Activated T-helper 17 cell treated with anti-CD3 and anti-CD28 coated beads, Interleukin-2, amount 50 U/mL, for 72 hours (primary cell): ENCODE data around the gene NTHL1. TPM values are rescaled to one million over a fixed set of nuclear protein-coding genes. Genes with fewer than 3 reads are reported as not detected.

Source experiments
- ATAC-seq: fragments of 150-1000 bp; cut with Tn5 transposase; replicated peaks from 2 replicates; pipeline ENCODE4 v1.10.0; 2021; ENCODE audit warnings: mild to moderate bottlenecking, moderate library complexity
- H3K27ac Mint-ChIP-seq: one replicate; pipeline ENCODE4 v1.8.0; 2022; ENCODE audit warnings: mixed read lengths
- H3K27me3 Mint-ChIP-seq: one replicate; pipeline ENCODE4 v1.8.0; 2022; ENCODE audit warnings: mixed read lengths
- H3K36me3 Mint-ChIP-seq: one replicate; pipeline ENCODE4 v1.8.0; 2022; ENCODE audit warnings: low read depth, mild to moderate bottlenecking, mixed read lengths
- H3K4me1 Mint-ChIP-seq: one replicate; pipeline ENCODE4 v1.8.0; 2022; ENCODE audit warnings: mixed read lengths
- H3K4me3 Mint-ChIP-seq: one replicate; pipeline ENCODE4 v1.8.0; 2022; ENCODE audit warnings: mild to moderate bottlenecking, mixed read lengths
- H3K9me3 Mint-ChIP-seq: one replicate; pipeline ENCODE4 v1.8.0; 2022; ENCODE audit warnings: mixed read lengths
- total RNA-seq, 2 donors: library from RNA; stranded (reverse); gene quantifications; one replicate each; pipeline ENCODE4 v1.2.3, GENCODE V29; 2022

The NTHL1 gene
- total RNA-seq, 2 donors from 2014 or later: 13.2 to 37.6 TPM

DNA sequence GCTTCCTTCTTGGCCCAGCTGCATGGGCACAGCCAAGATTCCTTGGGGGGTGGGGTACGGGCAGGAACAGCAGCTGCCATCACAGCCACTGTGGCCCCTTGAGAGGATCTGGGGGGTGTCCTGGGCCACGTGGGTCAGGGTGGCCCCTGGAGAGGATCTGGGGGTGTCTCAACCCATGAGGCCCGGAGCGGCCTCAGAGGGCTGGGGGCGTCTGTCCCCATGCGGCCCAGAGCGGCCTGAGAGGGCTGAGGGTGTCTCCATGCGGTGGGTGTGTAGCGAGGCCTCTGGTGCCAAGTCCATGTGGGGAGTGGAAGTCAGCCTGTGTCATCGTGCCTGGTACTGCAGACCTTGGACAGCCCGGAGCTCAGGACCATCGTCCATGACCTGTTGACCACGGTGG, 13.9 kb upstream of the NTHL1 start:
- ATAC-seq: no peak
- H3K4me1 Mint-ChIP-seq: no peaks in the 10 kb centered on the region
- peaks cover 31% of the 10 kb centered on the region for H3K36me3 Mint-ChIP-seq
- no peak overlapping the region for H3K27ac Mint-ChIP-seq
- H3K9me3 Mint-ChIP-seq: no peaks in the 10 kb centered on the region
- H3K27me3 Mint-ChIP-seq: no peaks in the 10 kb centered on the region
- no peak overlapping the region for H3K4me3 Mint-ChIP-seq

DNA sequence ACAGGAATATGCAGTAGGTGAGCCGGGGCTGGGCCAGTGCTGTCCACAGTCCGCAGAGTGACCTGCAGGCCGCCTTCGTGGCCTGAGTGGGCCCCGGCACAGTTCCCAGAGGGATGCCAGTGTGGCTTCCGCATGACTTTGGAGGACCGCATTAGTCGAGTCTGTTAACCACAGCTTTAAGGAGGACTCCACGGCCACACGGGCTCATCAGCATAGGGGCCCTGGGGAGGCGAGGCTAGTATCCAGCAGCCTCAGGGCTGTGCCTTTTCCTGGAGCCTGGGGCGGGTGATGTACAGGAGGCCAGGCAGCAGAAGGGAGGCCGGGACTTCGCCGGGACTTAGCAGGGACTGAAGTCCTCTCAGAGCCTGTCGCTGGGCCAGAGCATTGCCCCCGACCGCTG, 13.4 kb upstream of the NTHL1 start:
- no peak for ATAC-seq
- Mint-ChIP-seq H3K36me3 (peaks cover 27% of the 10 kb centered on the region), H3K4me3 (no peak overlapping the region), H3K27ac (no peak overlapping the region), H3K4me1 (no peaks in the 10 kb centered on the region), H3K27me3 (no peaks in the 10 kb centered on the region), H3K9me3 (no peaks in the 10 kb centered on the region)

DNA sequence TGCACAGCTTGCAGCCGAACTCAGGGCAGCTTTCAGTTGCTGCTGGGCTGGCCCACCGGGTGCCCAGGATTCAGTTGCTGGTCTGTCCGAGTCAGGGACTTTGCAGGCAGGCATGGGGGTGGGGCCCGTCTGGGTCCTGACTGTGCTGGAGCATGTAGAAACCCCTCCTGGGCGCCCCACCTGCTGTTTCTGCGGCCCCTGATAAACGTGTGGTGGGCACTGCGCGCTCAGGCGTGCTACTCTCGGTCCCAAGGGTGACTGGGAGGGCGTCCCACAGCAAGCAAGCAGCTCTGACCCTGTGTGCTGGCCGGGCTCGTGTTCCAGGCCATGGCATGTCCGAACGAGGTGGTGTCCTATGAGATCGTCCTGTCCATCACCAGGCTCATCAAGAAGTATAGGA, 12.7 kb upstream of the NTHL1 start:
- Mint-ChIP-seq H3K9me3 (no peaks in the 10 kb centered on the region), H3K4me1 (no peaks in the 10 kb centered on the region), H3K4me3 (no peak overlapping the region), H3K27me3 (no peaks in the 10 kb centered on the region), H3K27ac (no peak overlapping the region), H3K36me3 (peaks cover 25% of the 10 kb centered on the region)
- no peak for ATAC-seq

DNA sequence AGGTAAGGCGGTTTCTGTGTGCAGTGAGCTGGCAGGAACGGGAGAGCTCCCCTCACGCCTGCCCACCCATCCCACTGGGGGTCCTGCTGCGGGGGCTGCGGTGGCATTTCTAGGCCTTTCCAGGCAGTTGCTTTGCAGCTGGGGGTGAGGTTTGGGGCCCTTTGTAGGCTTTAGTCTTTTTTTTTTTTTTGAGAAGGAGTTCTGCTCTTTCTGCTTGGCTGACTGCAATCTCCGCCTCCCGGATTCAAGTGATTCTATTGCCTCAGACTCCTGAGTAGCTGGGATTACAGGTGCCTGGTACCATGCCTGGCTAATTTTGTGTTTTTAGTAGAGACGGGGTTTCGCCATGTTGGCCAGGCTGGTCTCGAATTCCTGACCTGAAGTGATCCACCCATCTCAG, 11.2 kb upstream of the NTHL1 start:
- Mint-ChIP-seq H3K27me3 (no peaks in the 10 kb centered on the region), H3K4me1 (no peaks in the 10 kb centered on the region), H3K27ac (no peak overlapping the region), H3K36me3 (peaks cover 25% of the 10 kb centered on the region), H3K4me3 (no peak overlapping the region), H3K9me3 (no peaks in the 10 kb centered on the region)
- no peak for ATAC-seq

DNA sequence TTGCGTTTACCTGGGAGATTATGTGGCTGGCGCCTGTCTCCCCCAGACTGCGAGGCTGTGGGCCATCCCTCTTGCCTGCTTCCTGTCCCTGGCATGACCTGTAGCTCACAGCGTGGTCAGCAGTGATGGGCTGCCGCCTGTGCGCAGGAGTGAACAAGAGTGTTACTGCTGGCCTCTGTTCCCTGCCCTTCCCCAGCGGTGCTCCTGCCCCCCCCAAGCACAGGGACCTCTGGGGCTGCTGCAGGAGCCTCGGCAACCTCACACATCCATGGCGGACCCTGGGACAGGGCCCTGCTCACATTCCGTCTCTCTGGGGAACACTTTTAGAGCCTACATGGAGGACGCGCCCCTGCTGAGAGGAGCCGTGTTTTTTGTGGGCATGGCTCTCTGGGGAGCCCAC, 10.8 kb upstream of the NTHL1 start:
- no peaks in the 10 kb centered on the region for H3K4me1 Mint-ChIP-seq
- no peaks in the 10 kb centered on the region for H3K9me3 Mint-ChIP-seq
- H3K36me3 Mint-ChIP-seq: peaks cover 21% of the 10 kb centered on the region
- peak overlapping the region; percentile 30 for H3K27ac Mint-ChIP-seq
- no peak overlapping the region for H3K4me3 Mint-ChIP-seq
- ATAC-seq: no peak
- no peaks in the 10 kb centered on the region for H3K27me3 Mint-ChIP-seq

DNA sequence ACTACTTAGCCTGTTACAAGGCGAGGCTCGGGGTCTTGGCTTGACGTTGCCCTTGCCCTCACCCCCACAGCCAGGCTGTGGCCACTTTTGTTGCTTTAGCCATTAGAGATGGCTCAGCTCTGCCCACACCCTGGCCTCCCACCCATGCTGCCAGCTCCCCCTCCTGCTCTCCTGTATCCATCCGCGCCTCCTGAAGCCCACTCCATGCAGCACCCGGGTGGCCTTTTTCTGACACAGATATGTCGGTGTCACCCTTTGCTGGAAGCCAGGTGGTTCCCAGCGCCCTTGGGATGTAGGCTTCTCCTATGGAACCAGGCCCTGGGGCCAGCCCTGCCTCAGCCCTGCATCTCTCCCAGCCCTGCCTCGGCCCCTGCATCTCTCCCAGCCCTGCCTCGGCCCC, 9.8 kb upstream of the NTHL1 start:
- Mint-ChIP-seq H3K4me1 (no peaks in the 10 kb centered on the region), H3K4me3 (no peak overlapping the region), H3K27me3 (no peaks in the 10 kb centered on the region), H3K36me3 (peaks cover 18% of the 10 kb centered on the region), H3K9me3 (no peaks in the 10 kb centered on the region), H3K27ac (no peak overlapping the region)
- no peak for ATAC-seq

DNA sequence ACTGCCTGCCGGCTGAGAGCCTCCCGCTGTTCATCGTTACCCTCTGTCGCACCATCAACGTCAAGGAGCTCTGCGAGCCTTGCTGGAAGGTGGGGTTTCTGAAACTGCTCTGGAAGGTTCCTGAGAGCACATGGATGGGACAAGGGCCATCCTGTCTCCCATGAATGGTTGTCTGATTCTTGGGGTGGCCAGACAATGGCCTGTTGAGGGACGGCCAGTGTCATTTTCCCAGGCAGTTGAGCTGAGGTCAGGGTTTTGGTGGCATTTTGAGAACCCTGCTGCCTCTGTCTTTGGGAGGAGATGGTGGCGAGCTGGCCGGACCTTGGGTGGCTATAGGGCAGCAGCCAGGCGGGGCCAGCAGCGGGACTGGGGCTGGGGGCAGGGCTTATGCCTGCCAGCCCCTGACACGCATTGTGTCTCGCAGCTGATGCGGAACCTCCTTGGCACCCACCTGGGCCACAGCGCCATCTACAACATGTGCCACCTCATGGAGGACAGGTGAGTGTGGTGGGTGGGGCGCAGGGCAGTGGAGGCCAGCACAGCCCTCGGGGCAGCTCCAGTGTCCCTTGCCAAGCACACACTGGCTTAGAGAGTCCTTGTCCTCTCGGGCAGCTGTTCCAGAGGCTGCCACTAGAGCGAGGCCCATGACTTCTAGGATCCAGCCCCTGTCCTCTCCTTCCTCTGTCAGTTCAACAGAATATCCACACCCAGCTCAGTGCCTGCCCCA, 9.2 kb upstream of the NTHL1 start:
- no peak for ATAC-seq
- H3K36me3 Mint-ChIP-seq: peaks cover 20% of the 10 kb centered on the region

DNA sequence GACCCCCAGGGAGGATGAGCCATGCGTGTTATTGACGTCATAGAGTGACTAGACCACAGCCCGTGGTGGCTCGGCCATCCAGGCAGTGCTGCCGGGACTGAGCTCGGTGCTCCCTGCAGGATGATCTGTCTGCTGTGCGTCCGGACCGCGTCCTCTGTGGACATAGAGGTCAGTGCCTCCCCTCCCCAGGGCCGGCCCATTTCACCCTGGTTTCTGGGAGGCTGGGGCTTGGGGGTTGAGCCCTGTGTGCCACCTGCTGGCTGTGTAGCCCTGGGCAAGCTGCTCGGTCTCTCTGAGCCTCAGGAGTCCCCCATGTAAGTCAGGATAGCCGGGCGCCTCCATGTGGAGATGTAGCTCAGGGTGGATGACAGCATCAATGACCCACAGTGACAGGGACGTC, 8.4 kb upstream of the NTHL1 start:
- H3K9me3 Mint-ChIP-seq: no peaks in the 10 kb centered on the region
- no peak overlapping the region for H3K27ac Mint-ChIP-seq
- no peaks in the 10 kb centered on the region for H3K4me1 Mint-ChIP-seq
- no peak overlapping the region for H3K4me3 Mint-ChIP-seq
- H3K27me3 Mint-ChIP-seq: no peaks in the 10 kb centered on the region
- H3K36me3 Mint-ChIP-seq: peaks cover 28% of the 10 kb centered on the region
- no peak for ATAC-seq

More for the DNA sequence above, 9.2 kb upstream of the NTHL1 start:
- no peak overlapping the region for H3K4me3 Mint-ChIP-seq
- no peak overlapping the region for H3K27ac Mint-ChIP-seq
- H3K9me3 Mint-ChIP-seq: no peaks in the 10 kb centered on the region
- no peaks in the 10 kb centered on the region for H3K27me3 Mint-ChIP-seq
- H3K4me1 Mint-ChIP-seq: no peaks in the 10 kb centered on the region

DNA sequence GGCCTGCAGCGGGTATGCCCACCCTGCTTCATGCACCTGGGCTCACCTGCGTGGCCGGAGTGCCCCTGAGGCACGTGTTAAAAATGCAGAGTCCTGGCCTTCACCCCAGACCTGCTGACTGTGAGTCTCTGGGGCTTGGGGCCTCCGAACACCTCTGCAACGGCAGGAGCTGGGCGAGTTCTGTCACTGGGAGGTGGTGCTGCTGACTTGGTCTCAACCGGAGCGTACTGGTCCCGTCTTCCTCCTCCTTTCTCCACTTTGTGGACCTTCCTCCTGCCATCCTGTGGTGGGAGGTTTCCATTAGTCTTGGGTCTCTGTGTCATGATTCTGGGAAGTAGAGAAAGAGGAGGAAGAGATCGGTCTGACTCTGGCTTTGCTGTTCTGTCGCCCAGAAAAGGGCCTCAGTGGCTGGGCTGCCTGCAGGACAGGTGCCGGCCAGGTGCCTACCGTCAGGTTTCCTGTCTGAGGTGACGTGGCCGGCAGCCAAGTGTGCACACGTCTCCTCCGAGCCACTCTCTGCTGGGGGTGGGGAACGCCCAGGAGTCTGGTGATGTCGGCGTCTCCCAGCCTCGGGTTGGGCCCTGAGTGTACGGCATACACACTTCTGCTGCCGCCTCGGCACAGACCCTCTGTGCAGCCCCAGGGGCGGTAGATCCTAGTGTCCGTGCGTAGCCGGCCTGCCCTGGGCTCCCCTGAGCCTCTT, 7.1 kb upstream of the NTHL1 start:
- Mint-ChIP-seq H3K9me3 (no peaks in the 10 kb centered on the region), H3K27ac (no peak overlapping the region), H3K4me3 (no peak overlapping the region), H3K27me3 (no peaks in the 10 kb centered on the region), H3K36me3 (peaks cover 37% of the 10 kb centered on the region), H3K4me1 (no peaks in the 10 kb centered on the region)
- ATAC-seq: no peak

DNA sequence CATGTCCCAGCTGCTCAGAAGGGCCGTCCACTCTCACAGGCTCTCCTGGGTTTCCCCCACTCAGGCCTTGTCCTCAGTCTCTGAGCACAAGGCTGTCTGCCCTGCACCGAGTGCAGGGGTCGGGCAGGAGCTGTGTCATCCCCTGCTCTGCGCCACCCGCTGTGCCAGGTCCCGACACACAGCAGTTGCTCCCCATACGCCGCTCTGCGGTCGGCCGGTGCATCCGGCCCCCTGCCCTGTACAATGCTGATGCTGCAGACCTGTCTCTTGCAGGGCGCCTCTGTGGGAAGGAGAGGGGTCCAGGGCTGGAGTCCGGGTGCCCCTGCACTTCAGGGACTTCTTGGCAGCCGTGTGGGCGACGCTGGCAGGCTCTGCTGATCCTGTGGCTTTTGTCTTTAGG, 6.3 kb upstream of the NTHL1 start:
- Mint-ChIP-seq H3K36me3 (peaks cover 37% of the 10 kb centered on the region), H3K9me3 (no peaks in the 10 kb centered on the region)

DNA sequence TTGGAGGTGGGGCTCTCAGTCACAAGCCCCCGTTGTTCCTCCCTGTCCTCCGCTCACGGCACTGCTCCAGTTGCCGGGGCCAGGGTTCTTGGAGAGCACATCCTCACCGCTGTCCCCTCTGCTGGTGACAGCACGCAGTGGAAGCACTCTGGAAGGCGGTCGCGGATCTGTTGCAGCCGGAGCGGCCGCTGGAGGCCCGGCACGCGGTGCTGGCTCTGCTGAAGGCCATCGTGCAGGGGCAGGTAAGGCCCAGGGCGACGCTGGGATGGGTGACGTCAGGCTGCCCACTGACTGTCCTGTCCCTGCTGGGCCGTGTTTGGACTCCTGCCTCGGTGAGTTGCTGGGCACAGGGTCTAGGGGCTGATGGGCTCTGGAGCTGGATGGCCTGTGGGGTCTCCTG, 5.6 kb upstream of the NTHL1 start:
- no peak for ATAC-seq
- no peak overlapping the region for H3K27ac Mint-ChIP-seq

More for the DNA sequence above, 6.3 kb upstream of the NTHL1 start:
- Mint-ChIP-seq H3K4me1 (no peaks in the 10 kb centered on the region), H3K27ac (no peak overlapping the region), H3K4me3 (no peak overlapping the region), H3K27me3 (no peaks in the 10 kb centered on the region)
- ATAC-seq: no peak

DNA sequence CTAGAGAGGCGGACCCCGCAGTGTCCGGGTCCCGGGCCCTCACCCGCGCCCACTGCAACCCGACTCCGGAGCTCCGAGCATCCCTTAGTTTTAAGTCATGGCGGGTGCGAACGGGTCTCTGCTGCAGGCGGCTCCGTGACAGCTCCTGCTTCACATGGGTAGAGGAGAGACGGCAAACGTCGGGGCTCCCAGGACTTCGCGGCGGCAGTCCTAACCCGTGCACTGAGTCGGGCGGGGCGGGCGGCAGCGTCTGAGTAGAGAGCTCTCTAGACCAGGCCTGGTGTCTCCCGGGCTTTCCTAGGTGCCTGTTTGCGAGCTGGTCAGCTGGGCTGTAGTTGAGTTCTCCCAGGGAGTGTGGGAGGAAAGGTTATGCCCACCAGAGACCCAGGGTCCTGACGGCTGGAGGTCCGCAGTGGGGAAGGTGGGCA, 496 bp upstream of the NTHL1 start:
- H3K27ac Mint-ChIP-seq: peak overlapping the region; percentile 66
- peaks cover 4% of the 10 kb centered on the region for H3K4me1 Mint-ChIP-seq
- H3K4me3 Mint-ChIP-seq: peak overlapping the region; percentile 86

More for the DNA sequence above, 5.6 kb upstream of the NTHL1 start:
- Mint-ChIP-seq H3K27me3 (no peaks in the 10 kb centered on the region), H3K4me1 (no peaks in the 10 kb centered on the region), H3K4me3 (no peak overlapping the region), H3K36me3 (peaks cover 32% of the 10 kb centered on the region), H3K9me3 (no peaks in the 10 kb centered on the region)

DNA sequence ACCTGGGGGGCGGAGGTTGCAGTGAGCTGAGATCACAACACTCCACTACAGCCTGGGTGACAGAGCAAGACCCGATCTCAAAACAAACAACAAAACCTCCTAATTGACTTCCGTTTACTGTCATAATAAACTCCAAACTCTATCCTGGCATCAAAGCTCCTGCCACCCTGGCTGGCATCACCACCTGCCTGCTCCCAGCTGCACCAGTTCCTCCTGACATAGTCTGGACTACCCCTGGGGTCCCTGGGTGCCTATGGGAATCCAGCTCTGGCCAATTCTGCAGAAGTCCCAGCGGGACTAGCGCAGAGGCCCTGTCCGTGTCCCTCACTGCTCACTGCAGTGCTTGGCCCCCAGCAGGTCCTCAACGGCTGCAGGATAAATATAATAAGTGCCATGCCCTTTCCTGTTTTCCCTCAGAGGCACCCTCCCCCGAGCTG, 723 bp downstream of the NTHL1 start:
- H3K36me3 Mint-ChIP-seq: peaks cover 22% of the 10 kb centered on the region

More for the DNA sequence above, 496 bp upstream of the NTHL1 start:
- Mint-ChIP-seq H3K27me3 (no peaks in the 10 kb centered on the region), H3K9me3 (no peaks in the 10 kb centered on the region), H3K36me3 (peaks cover 23% of the 10 kb centered on the region)
- ATAC-seq: peak; percentile 22

DNA sequence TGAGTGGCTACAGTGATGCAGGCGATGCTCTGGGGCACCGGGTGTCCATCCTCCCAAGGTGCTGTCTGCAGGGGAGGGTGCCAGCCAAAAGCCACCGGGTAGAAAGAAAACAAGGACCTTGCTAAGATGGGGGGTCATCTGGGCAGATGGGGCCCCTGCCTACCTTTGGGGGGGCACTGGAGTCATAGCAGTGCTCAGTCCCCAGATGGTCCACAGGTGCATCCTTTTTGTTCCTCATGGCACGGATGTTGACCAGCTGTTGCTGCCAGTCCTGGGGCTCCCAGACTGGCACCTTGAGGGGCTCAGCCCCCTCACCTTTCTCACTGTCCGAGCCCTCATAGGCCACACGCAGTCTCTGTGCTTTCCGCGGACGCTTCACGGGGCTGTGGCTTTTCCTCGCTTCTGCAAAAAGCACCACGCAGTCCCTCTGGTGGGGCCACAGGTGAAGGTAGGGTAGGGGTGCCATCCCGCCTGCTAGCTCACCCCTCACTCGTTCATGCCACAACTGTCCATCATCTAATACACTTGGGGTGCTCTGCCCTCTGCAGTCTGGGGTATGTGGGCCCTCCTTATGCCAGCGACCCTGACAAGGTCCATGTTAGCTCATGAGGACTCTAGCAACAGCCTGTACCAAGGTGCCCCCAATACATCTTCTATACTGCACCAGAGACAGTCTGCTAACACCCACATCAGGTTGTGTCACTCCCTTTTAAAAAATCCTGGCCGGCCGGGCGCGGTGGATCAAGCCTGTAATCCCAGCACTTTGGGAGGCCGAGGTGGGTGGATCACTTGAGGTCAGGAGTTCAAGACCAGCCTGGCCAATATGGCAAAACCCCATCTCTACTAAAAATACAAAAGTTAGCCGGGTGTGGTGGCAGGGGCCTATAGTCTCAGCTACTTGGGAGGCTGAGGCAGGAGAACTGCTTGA, 1.4 kb downstream of the NTHL1 start:
- peaks cover 4% of the 10 kb centered on the region for H3K4me1 Mint-ChIP-seq
- H3K27me3 Mint-ChIP-seq: no peaks in the 10 kb centered on the region
- H3K27ac Mint-ChIP-seq: no peak overlapping the region
- H3K4me3 Mint-ChIP-seq: peak overlapping the region; percentile 86
- no peak for ATAC-seq
- peaks cover 15% of the 10 kb centered on the region for H3K36me3 Mint-ChIP-seq
- no peaks in the 10 kb centered on the region for H3K9me3 Mint-ChIP-seq

More for the DNA sequence above, 723 bp downstream of the NTHL1 start:
- ATAC-seq: no peak
- no peaks in the 10 kb centered on the region for H3K9me3 Mint-ChIP-seq
- peak overlapping the region; percentile 86 for H3K4me3 Mint-ChIP-seq
- peaks cover 4% of the 10 kb centered on the region for H3K4me1 Mint-ChIP-seq
- H3K27ac Mint-ChIP-seq: peak overlapping the region; percentile 62
- no peaks in the 10 kb centered on the region for H3K27me3 Mint-ChIP-seq
